HL-60 (cell line): ENCODE results near the gene TTLL8.

ENCODE experiments used
- GABPA ChIP-seq: IDR thresholded peaks from 2 replicates; pipeline ENCODE4 v1.6.1; 2012; ENCODE audit warnings: low read depth
- POLR2AphosphoS5 ChIP-seq: IDR thresholded peaks from 2 replicates; pipeline ENCODE4 v1.6.1; 2012; ENCODE audit warnings: low read depth
- TF ChIP-seq, protein P1 (sequence below): IDR thresholded peaks from one replicate; pipeline ENCODE4 v1.5.1; 2011; ENCODE audit warnings: low read length, control low read depth, inconsistent platforms; ENCODE audit not compliant: insufficient read depth

DNA sequence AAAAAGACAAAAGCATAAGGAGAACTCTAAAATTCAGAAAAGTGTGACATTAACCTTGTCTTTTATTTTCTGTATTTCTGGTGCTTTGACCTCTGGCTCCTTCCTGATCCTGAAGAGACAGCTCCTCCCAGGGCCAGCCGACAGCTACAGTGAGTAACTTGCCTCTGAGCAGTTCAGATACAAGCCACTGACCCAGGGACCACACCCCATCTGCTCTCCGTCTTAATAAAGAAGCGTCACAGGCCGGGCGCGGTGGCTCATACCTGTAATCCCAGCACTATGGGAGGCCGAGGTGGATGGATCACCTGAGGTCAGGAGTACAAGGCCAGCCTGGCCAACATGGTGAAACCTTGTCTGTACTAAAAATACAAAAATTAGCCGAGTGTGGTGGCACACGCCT is 20.7 kb upstream of the TTLL8 start:
- TF ChIP-seq, protein P1, sequence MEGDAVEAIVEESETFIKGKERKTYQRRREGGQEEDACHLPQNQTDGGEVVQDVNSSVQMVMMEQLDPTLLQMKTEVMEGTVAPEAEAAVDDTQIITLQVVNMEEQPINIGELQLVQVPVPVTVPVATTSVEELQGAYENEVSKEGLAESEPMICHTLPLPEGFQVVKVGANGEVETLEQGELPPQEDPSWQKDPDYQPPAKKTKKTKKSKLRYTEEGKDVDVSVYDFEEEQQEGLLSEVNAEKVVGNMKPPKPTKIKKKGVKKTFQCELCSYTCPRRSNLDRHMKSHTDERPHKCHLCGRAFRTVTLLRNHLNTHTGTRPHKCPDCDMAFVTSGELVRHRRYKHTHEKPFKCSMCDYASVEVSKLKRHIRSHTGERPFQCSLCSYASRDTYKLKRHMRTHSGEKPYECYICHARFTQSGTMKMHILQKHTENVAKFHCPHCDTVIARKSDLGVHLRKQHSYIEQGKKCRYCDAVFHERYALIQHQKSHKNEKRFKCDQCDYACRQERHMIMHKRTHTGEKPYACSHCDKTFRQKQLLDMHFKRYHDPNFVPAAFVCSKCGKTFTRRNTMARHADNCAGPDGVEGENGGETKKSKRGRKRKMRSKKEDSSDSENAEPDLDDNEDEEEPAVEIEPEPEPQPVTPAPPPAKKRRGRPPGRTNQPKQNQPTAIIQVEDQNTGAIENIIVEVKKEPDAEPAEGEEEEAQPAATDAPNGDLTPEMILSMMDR: no peak
- no peak for TF ChIP-seq POLR2AphosphoS5
- no peak for TF ChIP-seq GABPA
